ENCODE data around the gene BAD.

- TF ChIP-seq CTCF (optimal IDR thresholded peaks at IDR 0.05 in 1 of 3, IDR thresholded peaks at IDR 0.05 in 1 of 3, conservative IDR thresholded peaks at IDR 0.05 in 1 of 3; ENCODE audit: extremely low read depth in 1 of 3, insufficient read depth in 2 of 3, low read length in 3 of 3) (no peak), EZH2 (IDR thresholded peaks at IDR 0.05; ENCODE audit: low read length) (no peak)
Measured at GRCh38 chr11:64305075-64305690, 20.7 kb upstream of the BAD start, which contains the start of gene ESRRA.

All from keratinocyte (primary cell).